Measurements from ENCODE around the gene WT1.

WT1 gene

DNA sequence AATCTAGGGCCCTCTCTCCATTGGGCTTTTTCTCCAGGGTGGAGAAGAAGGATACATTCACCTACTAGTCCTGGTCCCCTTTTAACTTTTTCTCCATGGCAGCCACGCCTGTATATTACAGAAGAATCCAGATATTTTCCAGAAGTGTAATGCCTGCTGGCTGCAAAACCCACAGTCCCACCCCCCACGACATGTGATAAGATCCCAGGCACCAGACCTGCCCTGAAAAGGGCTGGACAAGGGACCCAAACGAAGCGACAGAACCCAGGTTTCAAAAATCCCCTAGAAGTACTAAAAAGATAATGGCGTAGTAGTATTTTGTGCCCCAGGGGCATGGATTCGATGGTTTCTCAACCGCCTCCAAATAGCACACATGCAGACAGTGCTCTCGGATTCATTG is 2.8 kb downstream of the WT1 start:
- DNase-seq, result no peak
- Histone ChIP-seq H3K27ac (ENCODE audit: insufficient read depth in 1 of 2, low read depth in 1 of 2, low read length in 2 of 2, poor library complexity in 1 of 2, severe bottlenecking in 2 of 2) (peak overlapping the region in 1 of 2 experiments; percentile 60), H3K4me1 (ENCODE audit: control extremely low read depth in 1 of 4, control insufficient read depth in 4 of 4, insufficient read depth in 4 of 4, low read length in 3 of 4) (peaks cover 0 to 76% (median 56%) of the 10 kb centered on the region in 4 experiments), H3K4me3 (ENCODE audit: control insufficient read depth in 1 of 7, extremely low read depth in 1 of 7, insufficient read depth in 4 of 7, low read depth in 2 of 7, low read length in 6 of 7) (no peak overlapping the region), H3K27me3 (replicated peaks in 2 of 5; ENCODE audit: control insufficient read depth in 4 of 5, insufficient read depth in 5 of 5, low read length in 4 of 5) (peaks cover 0 to 99% (median 64%) of the 10 kb centered on the region in 5 experiments), H3K9me3 (ENCODE audit: control extremely low read depth in 1 of 5, control insufficient read depth in 4 of 5, insufficient read depth in 2 of 5, low read depth in 1 of 5, low read length in 4 of 5) (peaks cover 0 to 35% (median 3%) of the 10 kb centered on the region in 5 experiments), H3K36me3 (ENCODE audit: control insufficient read depth in 4 of 4, insufficient read depth in 4 of 4, low read length in 3 of 4) (peaks cover 0 to 14% (median 0%) of the 10 kb centered on the region in 4 experiments)
- WGBS (ENCODE audit: insufficient coverage), result 19% methylated on average over 5 of the region's 8 CpGs
- POLR2A ChIA-PET, result interaction anchor here (0.6 kb wide), 1 partner anchor 156 kb away, joined by 3 read pairs; no protein-coding TSS in a partner anchor
- CTCF ChIA-PET, result interaction anchor here (1.3 kb wide), 1 partner anchor 11 kb away, joined by 4 read pairs; no protein-coding TSS in a partner anchor

DNA sequence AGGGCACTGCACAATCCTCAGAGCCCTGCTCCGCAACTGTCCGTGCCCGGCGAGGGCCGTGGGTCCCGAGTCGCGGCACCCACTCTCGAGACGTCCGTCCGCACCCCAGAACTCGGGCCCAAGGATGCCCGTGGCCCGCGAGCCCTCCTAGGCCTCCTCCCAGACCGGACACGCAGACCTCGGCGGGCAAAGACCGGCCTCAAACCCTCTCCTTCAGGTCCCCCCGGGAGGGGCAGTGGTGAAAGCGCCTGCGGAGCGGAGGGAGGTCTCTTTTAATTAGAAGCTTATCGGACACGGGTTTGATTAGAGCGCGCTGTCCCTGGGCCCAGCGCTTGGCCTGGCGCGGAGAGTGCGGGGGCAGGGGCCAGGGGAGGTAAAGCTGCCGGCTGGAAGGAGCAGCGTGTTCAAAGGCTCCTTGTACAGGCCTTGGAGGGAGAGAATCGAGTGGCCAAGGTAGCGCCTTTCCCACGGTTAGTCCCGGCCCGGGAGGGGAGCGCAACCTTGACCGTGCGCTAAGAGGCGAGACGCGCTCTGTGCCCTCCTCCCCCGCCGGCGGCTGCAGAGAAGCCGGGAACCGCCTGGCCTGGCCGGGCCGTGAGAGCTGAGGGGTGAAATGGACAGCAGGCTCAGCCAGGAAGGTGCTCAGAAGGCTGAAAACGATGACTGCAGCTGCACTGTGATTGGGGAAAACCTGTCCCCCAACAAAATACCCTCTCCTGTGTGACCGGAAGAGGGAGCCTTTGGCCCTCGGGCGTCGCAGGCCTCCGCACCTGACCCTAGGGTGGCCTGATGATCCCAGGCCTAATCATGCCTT is 4.6 kb downstream of the WT1 start:
- Histone ChIP-seq H3K27ac (ENCODE audit: insufficient read depth in 1 of 2, low read depth in 1 of 2, low read length in 2 of 2, poor library complexity in 1 of 2, severe bottlenecking in 2 of 2) (no peak overlapping the region), H3K36me3 (ENCODE audit: control insufficient read depth in 4 of 4, insufficient read depth in 4 of 4, low read length in 3 of 4) (peaks cover 0 to 26% (median 0%) of the 10 kb centered on the region in 4 experiments), H3K4me1 (ENCODE audit: control extremely low read depth in 1 of 4, control insufficient read depth in 4 of 4, insufficient read depth in 4 of 4, low read length in 3 of 4) (peaks cover 0 to 73% (median 52%) of the 10 kb centered on the region in 4 experiments), H3K27me3 (replicated peaks in 2 of 5; ENCODE audit: control insufficient read depth in 4 of 5, insufficient read depth in 5 of 5, low read length in 4 of 5) (peaks cover 0 to 98% (median 50%) of the 10 kb centered on the region in 5 experiments), H3K9me3 (ENCODE audit: control extremely low read depth in 1 of 5, control insufficient read depth in 4 of 5, insufficient read depth in 2 of 5, low read depth in 1 of 5, low read length in 4 of 5) (peaks cover 0 to 33% (median 3%) of the 10 kb centered on the region in 5 experiments), H3K4me3 (ENCODE audit: control insufficient read depth in 1 of 7, extremely low read depth in 1 of 7, insufficient read depth in 4 of 7, low read depth in 2 of 7, low read length in 6 of 7) (peak overlapping the region in 3 of 7 experiments; percentile 11 to 33 (median 28))
- ChIA-PET POLR2A (interaction anchor here (1.5 kb wide), 1 partner anchor 44 kb away, joined by 3 read pairs; no protein-coding TSS in a partner anchor), CTCF (interaction anchor here (0.7 to 2.1 kb wide), 7 partner anchors 7 to 88 kb away, joined by 3 to 10 read pairs (median 4); no protein-coding TSS in a partner anchor)
- WGBS (ENCODE audit: insufficient coverage), result 16% methylated on average over 59 of the region's 59 CpGs
- peak in 1 of 3 donors; percentile 19 for DNase-seq

DNA sequence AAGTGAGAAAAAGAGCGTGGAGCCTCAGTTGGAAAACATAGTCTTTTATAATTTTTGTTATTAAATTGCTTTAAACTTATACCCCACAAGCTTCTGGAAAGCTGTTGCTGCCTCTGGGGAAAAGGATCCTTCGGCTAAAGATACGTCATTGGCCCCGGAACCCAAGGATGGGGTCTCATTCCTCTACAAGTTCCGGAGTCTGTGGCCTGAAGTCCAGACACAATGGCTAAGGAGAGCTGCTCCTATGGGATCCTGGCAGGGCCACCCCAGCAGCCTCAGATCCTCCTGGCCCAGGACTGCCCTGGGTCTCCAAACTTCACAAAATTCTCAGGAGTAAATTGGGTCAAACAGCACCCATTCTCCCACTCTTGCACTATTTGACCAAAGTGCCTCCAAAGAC is 5.9 kb downstream of the WT1 start:
- 40% methylated on average over 3 of the region's 5 CpGs for WGBS (ENCODE audit: insufficient coverage)
- H3K4me3 ChIP-seq (ENCODE audit: control insufficient read depth in 1 of 7, extremely low read depth in 1 of 7, insufficient read depth in 4 of 7, low read depth in 2 of 7, low read length in 6 of 7), result no peak overlapping the region
- peaks cover 0 to 86% (median 49%) of the 10 kb centered on the region in 5 experiments for H3K27me3 ChIP-seq (replicated peaks in 2 of 5; ENCODE audit: control insufficient read depth in 4 of 5, insufficient read depth in 5 of 5, low read length in 4 of 5)
- H3K4me1 ChIP-seq (ENCODE audit: control extremely low read depth in 1 of 4, control insufficient read depth in 4 of 4, insufficient read depth in 4 of 4, low read length in 3 of 4), result peaks cover 0 to 70% (median 49%) of the 10 kb centered on the region in 4 experiments
- no peak for DNase-seq
- no peak overlapping the region for H3K27ac ChIP-seq (ENCODE audit: insufficient read depth in 1 of 2, low read depth in 1 of 2, low read length in 2 of 2, poor library complexity in 1 of 2, severe bottlenecking in 2 of 2)
- peaks cover 0 to 27% (median 0%) of the 10 kb centered on the region in 4 experiments for H3K36me3 ChIP-seq (ENCODE audit: control insufficient read depth in 4 of 4, insufficient read depth in 4 of 4, low read length in 3 of 4)
- ChIA-PET CTCF (interaction anchor here (0.7 to 2.7 kb wide), 11 partner anchors 9 to 191 kb away, joined by 3 to 18 read pairs (median 4); no protein-coding TSS in a partner anchor), POLR2A (interaction anchor here (0.7 to 1.5 kb wide), 2 partner anchors 12 to 43 kb away, joined by 3 to 8 read pairs; no protein-coding TSS in a partner anchor)
- peaks cover 0 to 33% (median 3%) of the 10 kb centered on the region in 5 experiments for H3K9me3 ChIP-seq (ENCODE audit: control extremely low read depth in 1 of 5, control insufficient read depth in 4 of 5, insufficient read depth in 2 of 5, low read depth in 1 of 5, low read length in 4 of 5)

DNA sequence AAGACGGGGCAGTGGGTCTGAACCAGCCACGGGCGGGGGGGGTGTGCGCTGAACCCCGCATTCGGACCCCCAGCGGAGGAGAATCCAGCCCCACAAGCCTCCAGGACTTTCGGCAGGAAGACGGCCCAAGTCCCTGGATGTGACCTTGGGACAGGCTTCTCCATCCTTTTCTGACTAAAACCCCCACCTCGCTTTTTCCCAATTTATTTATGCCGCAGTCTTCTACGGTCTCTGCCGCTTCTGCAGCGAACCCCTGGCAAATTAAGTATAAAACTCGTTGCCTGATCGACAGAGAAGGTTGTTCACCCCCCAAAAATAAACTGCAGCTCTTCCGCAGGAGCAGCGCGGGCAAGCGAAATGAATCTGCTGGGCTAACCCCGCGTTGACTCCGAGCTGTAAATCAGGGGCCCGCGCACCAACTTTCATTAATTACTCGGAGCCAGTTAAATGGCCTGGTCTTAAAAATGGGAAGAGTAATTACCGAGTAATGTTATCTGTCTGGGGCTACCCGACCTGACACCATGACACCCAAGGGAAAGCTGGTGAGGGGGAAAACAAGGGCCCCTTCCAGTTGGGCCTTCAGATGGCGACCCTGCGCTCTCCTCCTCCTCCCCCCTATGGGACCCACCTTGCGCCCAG is 6.6 kb downstream of the WT1 start:
- H3K27me3 ChIP-seq (replicated peaks in 2 of 5; ENCODE audit: control insufficient read depth in 4 of 5, insufficient read depth in 5 of 5, low read length in 4 of 5), result peaks cover 0 to 79% (median 45%) of the 10 kb centered on the region in 5 experiments
- H3K9me3 ChIP-seq (ENCODE audit: control extremely low read depth in 1 of 5, control insufficient read depth in 4 of 5, insufficient read depth in 2 of 5, low read depth in 1 of 5, low read length in 4 of 5), result peaks cover 0 to 33% (median 3%) of the 10 kb centered on the region in 5 experiments
- H3K4me1 ChIP-seq (ENCODE audit: control extremely low read depth in 1 of 4, control insufficient read depth in 4 of 4, insufficient read depth in 4 of 4, low read length in 3 of 4), result peaks cover 0 to 68% (median 47%) of the 10 kb centered on the region in 4 experiments
- POLR2A ChIA-PET, result no interaction called here
- H3K4me3 ChIP-seq (ENCODE audit: control insufficient read depth in 1 of 7, extremely low read depth in 1 of 7, insufficient read depth in 4 of 7, low read depth in 2 of 7, low read length in 6 of 7), result peak overlapping the region in 1 of 7 experiments; percentile 16
- WGBS (ENCODE audit: insufficient coverage), result 11% methylated on average over 24 of the region's 31 CpGs
- no peak overlapping the region for H3K27ac ChIP-seq (ENCODE audit: insufficient read depth in 1 of 2, low read depth in 1 of 2, low read length in 2 of 2, poor library complexity in 1 of 2, severe bottlenecking in 2 of 2)
- DNase-seq, result peak in 1 of 3 donors; percentile 46
- CTCF ChIA-PET, result interaction anchor here (1.1 to 2.7 kb wide), 5 partner anchors 9 to 191 kb away, joined by 3 to 18 read pairs (median 5); no protein-coding TSS in a partner anchor
- peaks cover 0 to 27% (median 0%) of the 10 kb centered on the region in 4 experiments for H3K36me3 ChIP-seq (ENCODE audit: control insufficient read depth in 4 of 4, insufficient read depth in 4 of 4, low read length in 3 of 4)

DNA sequence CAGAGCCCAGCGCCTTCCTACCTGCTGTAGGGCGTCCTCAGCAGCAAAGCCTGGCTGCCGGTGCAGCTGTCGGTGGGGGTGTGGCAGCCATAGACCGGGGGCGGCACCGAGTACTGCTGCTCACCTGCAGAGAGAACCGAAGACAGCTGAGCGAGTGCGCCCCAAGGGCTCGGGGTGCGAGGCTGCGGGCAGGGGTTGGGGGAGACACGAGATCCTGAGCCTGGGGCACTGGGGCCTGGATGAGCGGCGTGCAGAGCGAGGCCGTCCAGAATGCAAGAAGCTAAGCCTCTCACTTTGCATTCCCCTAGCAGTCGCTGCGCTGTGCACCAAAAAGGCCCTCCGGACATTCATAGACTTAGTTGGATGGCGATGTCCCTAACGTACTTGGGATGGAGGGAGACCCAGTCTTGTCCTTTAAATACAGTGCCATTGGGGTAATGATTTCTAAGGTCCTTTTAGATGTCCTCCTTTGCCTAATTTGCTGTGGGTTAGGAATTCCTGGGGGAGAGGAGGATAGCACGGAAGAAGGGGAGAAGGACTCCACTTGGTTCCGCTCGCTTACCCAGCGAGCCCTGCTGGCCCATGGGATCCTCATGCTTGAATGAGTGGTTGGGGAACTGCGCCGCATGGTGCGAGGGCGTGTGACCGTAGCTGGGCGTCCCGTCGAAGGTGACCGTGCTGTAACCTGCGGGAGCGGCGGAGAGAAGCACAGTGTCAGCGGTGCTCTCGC is 7.2 kb downstream of the WT1 start:
- POLR2A ChIA-PET, result no interaction called here
- peak in 1 of 3 donors; percentile 43 for DNase-seq
- H3K27ac ChIP-seq (ENCODE audit: insufficient read depth in 1 of 2, low read depth in 1 of 2, low read length in 2 of 2, poor library complexity in 1 of 2, severe bottlenecking in 2 of 2), result no peak overlapping the region
- peaks cover 0 to 33% (median 3%) of the 10 kb centered on the region in 5 experiments for H3K9me3 ChIP-seq (ENCODE audit: control extremely low read depth in 1 of 5, control insufficient read depth in 4 of 5, insufficient read depth in 2 of 5, low read depth in 1 of 5, low read length in 4 of 5)
- H3K4me1 ChIP-seq (ENCODE audit: control extremely low read depth in 1 of 4, control insufficient read depth in 4 of 4, insufficient read depth in 4 of 4, low read length in 3 of 4), result peaks cover 6 to 68% (median 47%) of the 10 kb centered on the region in 4 experiments
- peaks cover 0 to 72% (median 39%) of the 10 kb centered on the region in 5 experiments for H3K27me3 ChIP-seq (replicated peaks in 2 of 5; ENCODE audit: control insufficient read depth in 4 of 5, insufficient read depth in 5 of 5, low read length in 4 of 5)
- CTCF ChIA-PET, result interaction anchor here (0.8 to 2.7 kb wide), 6 partner anchors 9 to 192 kb away, joined by 3 to 18 read pairs (median 4); no protein-coding TSS in a partner anchor
- peaks cover 0 to 27% (median 0%) of the 10 kb centered on the region in 4 experiments for H3K36me3 ChIP-seq (ENCODE audit: control insufficient read depth in 4 of 4, insufficient read depth in 4 of 4, low read length in 3 of 4)
- H3K4me3 ChIP-seq (ENCODE audit: control insufficient read depth in 1 of 7, extremely low read depth in 1 of 7, insufficient read depth in 4 of 7, low read depth in 2 of 7, low read length in 6 of 7), result peak overlapping the region in 3 of 7 experiments; percentile 30 to 65 (median 56)
- WGBS (ENCODE audit: insufficient coverage), result 13% methylated on average over 38 of the region's 41 CpGs

DNA sequence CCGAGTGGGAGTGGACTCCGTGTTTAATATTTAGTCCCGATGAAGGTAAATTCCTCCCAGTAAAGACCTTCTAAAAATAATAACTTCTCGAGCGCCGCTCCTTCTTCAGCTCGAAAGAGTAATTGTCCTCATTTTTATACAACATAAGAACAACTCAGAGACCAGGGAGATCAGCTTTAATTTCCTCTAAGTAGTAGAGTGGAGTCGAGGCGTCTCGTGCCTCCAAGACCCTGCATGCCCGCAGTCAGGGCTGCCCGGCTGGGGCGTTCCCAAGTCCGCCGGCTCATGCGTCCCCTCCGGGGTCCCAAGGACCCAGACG is 7.8 kb downstream of the WT1 start:
- Histone ChIP-seq H3K4me1 (ENCODE audit: control extremely low read depth in 1 of 4, control insufficient read depth in 4 of 4, insufficient read depth in 4 of 4, low read length in 3 of 4) (peaks cover 10 to 72% (median 48%) of the 10 kb centered on the region in 4 experiments), H3K27me3 (replicated peaks in 2 of 5; ENCODE audit: control insufficient read depth in 4 of 5, insufficient read depth in 5 of 5, low read length in 4 of 5) (peaks cover 0 to 67% (median 34%) of the 10 kb centered on the region in 5 experiments), H3K9me3 (ENCODE audit: control extremely low read depth in 1 of 5, control insufficient read depth in 4 of 5, insufficient read depth in 2 of 5, low read depth in 1 of 5, low read length in 4 of 5) (peaks cover 0 to 33% (median 3%) of the 10 kb centered on the region in 5 experiments), H3K27ac (ENCODE audit: insufficient read depth in 1 of 2, low read depth in 1 of 2, low read length in 2 of 2, poor library complexity in 1 of 2, severe bottlenecking in 2 of 2) (no peak overlapping the region), H3K36me3 (ENCODE audit: control insufficient read depth in 4 of 4, insufficient read depth in 4 of 4, low read length in 3 of 4) (peaks cover 0 to 27% (median 0%) of the 10 kb centered on the region in 4 experiments), H3K4me3 (ENCODE audit: control insufficient read depth in 1 of 7, extremely low read depth in 1 of 7, insufficient read depth in 4 of 7, low read depth in 2 of 7, low read length in 6 of 7) (peak overlapping the region in 5 of 7 experiments; percentile 19 to 65 (median 56))
- WGBS (ENCODE audit: insufficient coverage), result 8% methylated on average over 7 of the region's 18 CpGs
- ChIA-PET POLR2A (interaction anchor here (0.6 kb wide), 1 partner anchor 159 kb away, joined by 4 read pairs; no protein-coding TSS in a partner anchor), CTCF (interaction anchor here (0.8 to 2.7 kb wide), 3 partner anchors 11 to 16 kb away, joined by 3 to 18 read pairs (median 5); no protein-coding TSS in a partner anchor)
- DNase-seq, result no peak

All from common myeloid progenitor, CD34-positive (primary cell).